GM23248 (cell line): ENCODE data around the gene C22orf15.

ENCODE experiments used
- EZH2 ChIP-seq: fragments of 200-600 bp; sonication (generic); IDR thresholded peaks from 2 replicates; pipeline ENCODE4 v1.6.1; 2018; ENCODE audit warnings: antibody characterized with exemption, mild to moderate bottlenecking; ENCODE audit not compliant: insufficient read depth, poor library complexity, severe bottlenecking
- EZH2phosphoT487 ChIP-seq: fragments of 200-600 bp; sonication (generic); IDR thresholded peaks from 2 replicates; pipeline ENCODE4 v1.6.1; 2018; ENCODE audit warnings: antibody characterized with exemption, moderate library complexity, mild to moderate bottlenecking, low read depth; ENCODE audit not compliant: insufficient read depth

DNA sequence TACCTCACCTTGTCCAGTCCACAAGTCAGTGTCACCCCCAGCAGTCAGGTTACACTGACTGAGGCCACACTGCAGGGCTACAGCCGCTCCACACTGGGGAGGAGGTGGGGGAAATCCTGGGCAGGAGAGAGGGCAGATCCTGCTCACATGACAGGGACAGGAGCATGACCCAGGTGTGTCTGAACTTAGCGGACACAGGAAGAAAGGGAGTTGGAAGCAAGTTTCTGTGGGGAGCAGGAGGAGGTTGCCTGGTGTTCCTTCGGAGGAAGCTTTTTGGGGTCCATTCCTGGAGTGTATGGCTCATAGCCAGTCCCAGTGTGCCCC lies 15.7 kb downstream of the C22orf15 start:
- TF ChIP-seq EZH2 (no peak), EZH2phosphoT487 (no peak)
